Endothelial cell of umbilical vein (primary cell): ENCODE measurements around the gene EHD2.

Experiments used
- EZH2 ChIP-seq: IDR thresholded peaks from 2 replicates; pipeline ENCODE4 v1.6.1; 2012; ENCODE audit warnings: borderline replicate concordance, low read depth, mild to moderate bottlenecking, moderate library complexity, low read length, inconsistent platforms; ENCODE audit not compliant: severe bottlenecking
- MAX ChIP-seq: IDR thresholded peaks from 2 replicates; pipeline ENCODE4 v1.6.1; 2011; ENCODE audit not compliant: insufficient read depth, insufficient read length

DNA sequence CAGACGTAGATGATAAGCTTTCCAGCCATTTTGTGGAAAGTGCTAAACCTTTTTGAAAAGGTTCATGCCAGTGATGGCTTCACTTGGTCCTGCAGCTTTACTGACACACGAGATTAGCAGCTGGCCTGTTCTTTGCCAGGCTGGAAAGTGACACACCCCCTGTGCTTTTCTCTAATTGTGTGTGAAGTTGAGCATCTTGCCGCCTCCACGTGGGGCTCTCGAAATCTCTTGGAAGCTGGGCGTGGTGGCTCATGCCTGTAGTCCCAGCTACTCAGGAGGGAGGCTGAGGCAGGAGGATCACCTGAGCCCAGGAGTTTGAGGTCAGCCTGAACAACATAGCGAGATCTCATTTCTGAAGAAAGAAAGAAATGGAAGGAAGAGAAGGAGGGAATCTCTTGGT lies 25.3 kb upstream of the EHD2 start:
- TF ChIP-seq EZH2 (no peak), MAX (no peak)
